ENCODE results near the gene TBC1D13. TPM values are rescaled to one million over a fixed set of nuclear protein-coding genes. Genes with fewer than 3 reads are reported as not detected.

The TBC1D13 gene
- total and polyA plus RNA-seq, 2 experiments from 2014 or later: 8.3 to 19.4 TPM

DNA sequence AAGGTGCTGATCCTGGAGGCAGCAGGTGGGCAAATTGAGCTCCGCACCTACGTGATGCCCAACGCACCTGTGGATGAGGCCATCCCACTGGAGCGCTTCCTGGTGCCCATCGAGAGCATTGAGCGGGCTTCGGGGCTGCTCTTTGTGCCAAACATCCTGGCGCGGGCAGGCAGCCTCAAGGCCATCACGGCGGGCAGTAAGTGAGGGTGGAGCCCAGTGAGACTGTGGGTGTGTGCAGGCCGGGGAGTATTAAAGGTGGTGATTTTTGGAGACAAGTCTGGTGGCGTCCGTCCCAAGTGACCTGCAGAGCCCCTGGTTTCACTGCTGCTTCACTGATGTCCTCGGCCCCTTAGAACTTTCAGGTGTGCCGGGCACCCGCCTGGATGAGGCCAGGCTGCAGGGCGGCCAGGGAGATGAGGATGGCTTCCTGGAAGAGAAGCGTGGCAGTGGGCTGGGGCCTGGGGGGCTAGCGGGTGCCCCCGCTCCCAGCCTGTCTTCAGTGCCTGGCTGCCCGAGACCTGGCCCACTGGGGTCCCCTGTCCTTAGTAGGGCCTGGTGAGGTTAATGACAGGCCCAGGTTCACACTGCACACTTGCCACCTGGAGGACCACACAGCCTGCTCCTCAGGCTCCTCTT, 35.5 kb downstream of the TBC1D13 start:
- Mint-ChIP-seq H3K9me3 (no peaks in the 10 kb centered on the region), H3K36me3 (ENCODE audit: low read depth) (peaks cover 55% of the 10 kb centered on the region), H3K27me3 (ENCODE audit: insufficient read depth, low read depth, poor library complexity) (peaks cover 31% of the 10 kb centered on the region), H3K4me3 (no peak overlapping the region), H3K27ac (no peak overlapping the region), H3K4me1 (peaks cover 12% of the 10 kb centered on the region; the same call in 2 of the 3 replicates)
- H3K27me3 ChIP-seq (ENCODE audit: insufficient read depth): no peaks in the 10 kb centered on the region; the same call in 1 of the 2 replicates
- no peak overlapping the region for H3K4me3 ChIP-seq
- H3K79me2 ChIP-seq (replicated peaks; ENCODE audit: insufficient read depth): no peaks in the 10 kb centered on the region; the same call in 1 of the 2 replicates
- no peak for TF ChIP-seq POLR2AphosphoS5 (IDR thresholded peaks at IDR 0.05; ENCODE audit: low read depth)
- TF ChIP-seq ZNF114 (CRISPR knock-in tag; IDR thresholded peaks at IDR 0.05): no peak
- TF ChIP-seq, protein P1, sequence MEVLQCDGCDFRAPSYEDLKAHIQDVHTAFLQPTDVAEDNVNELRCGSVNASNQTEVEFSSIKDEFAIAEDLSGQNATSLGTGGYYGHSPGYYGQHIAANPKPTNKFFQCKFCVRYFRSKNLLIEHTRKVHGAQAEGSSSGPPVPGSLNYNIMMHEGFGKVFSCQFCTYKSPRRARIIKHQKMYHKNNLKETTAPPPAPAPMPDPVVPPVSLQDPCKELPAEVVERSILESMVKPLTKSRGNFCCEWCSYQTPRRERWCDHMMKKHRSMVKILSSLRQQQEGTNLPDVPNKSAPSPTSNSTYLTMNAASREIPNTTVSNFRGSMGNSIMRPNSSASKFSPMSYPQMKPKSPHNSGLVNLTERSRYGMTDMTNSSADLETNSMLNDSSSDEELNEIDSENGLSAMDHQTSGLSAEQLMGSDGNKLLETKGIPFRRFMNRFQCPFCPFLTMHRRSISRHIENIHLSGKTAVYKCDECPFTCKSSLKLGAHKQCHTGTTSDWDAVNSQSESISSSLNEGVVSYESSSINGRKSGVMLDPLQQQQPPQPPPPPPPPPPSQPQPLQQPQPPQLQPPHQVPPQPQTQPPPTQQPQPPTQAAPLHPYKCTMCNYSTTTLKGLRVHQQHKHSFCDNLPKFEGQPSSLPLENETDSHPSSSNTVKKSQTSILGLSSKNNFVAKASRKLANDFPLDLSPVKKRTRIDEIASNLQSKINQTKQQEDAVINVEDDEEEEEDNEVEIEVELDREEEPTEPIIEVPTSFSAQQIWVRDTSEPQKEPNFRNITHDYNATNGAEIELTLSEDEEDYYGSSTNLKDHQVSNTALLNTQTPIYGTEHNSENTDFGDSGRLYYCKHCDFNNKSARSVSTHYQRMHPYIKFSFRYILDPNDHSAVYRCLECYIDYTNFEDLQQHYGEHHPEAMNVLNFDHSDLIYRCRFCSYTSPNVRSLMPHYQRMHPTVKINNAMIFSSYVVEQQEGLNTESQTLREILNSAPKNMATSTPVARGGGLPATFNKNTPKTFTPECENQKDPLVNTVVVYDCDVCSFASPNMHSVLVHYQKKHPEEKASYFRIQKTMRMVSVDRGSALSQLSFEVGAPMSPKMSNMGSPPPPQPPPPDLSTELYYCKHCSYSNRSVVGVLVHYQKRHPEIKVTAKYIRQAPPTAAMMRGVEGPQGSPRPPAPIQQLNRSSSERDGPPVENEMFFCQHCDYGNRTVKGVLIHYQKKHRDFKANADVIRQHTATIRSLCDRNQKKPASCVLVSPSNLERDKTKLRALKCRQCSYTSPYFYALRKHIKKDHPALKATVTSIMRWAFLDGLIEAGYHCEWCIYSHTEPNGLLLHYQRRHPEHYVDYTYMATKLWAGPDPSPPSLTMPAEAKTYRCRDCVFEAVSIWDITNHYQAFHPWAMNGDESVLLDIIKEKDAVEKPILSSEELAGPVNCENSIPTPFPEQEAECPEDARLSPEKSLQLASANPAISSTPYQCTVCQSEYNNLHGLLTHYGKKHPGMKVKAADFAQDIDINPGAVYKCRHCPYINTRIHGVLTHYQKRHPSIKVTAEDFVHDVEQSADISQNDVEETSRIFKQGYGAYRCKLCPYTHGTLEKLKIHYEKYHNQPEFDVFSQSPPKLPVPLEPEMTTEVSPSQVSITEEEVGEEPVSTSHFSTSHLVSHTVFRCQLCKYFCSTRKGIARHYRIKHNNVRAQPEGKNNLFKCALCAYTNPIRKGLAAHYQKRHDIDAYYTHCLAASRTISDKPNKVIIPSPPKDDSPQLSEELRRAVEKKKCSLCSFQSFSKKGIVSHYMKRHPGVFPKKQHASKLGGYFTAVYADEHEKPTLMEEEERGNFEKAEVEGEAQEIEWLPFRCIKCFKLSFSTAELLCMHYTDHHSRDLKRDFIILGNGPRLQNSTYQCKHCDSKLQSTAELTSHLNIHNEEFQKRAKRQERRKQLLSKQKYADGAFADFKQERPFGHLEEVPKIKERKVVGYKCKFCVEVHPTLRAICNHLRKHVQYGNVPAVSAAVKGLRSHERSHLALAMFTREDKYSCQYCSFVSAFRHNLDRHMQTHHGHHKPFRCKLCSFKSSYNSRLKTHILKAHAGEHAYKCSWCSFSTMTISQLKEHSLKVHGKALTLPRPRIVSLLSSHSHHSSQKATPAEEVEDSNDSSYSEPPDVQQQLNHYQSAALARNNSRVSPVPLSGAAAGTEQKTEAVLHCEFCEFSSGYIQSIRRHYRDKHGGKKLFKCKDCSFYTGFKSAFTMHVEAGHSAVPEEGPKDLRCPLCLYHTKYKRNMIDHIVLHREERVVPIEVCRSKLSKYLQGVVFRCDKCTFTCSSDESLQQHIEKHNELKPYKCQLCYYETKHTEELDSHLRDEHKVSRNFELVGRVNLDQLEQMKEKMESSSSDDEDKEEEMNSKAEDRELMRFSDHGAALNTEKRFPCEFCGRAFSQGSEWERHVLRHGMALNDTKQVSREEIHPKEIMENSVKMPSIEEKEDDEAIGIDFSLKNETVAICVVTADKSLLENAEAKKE (CRISPR knock-in tag; IDR thresholded peaks at IDR 0.05): no peak
- TF ChIP-seq EZH2 (IDR thresholded peaks at IDR 0.05; ENCODE audit: low read depth, unreplicated experiment): no peak
- TF ChIP-seq, protein P2, sequence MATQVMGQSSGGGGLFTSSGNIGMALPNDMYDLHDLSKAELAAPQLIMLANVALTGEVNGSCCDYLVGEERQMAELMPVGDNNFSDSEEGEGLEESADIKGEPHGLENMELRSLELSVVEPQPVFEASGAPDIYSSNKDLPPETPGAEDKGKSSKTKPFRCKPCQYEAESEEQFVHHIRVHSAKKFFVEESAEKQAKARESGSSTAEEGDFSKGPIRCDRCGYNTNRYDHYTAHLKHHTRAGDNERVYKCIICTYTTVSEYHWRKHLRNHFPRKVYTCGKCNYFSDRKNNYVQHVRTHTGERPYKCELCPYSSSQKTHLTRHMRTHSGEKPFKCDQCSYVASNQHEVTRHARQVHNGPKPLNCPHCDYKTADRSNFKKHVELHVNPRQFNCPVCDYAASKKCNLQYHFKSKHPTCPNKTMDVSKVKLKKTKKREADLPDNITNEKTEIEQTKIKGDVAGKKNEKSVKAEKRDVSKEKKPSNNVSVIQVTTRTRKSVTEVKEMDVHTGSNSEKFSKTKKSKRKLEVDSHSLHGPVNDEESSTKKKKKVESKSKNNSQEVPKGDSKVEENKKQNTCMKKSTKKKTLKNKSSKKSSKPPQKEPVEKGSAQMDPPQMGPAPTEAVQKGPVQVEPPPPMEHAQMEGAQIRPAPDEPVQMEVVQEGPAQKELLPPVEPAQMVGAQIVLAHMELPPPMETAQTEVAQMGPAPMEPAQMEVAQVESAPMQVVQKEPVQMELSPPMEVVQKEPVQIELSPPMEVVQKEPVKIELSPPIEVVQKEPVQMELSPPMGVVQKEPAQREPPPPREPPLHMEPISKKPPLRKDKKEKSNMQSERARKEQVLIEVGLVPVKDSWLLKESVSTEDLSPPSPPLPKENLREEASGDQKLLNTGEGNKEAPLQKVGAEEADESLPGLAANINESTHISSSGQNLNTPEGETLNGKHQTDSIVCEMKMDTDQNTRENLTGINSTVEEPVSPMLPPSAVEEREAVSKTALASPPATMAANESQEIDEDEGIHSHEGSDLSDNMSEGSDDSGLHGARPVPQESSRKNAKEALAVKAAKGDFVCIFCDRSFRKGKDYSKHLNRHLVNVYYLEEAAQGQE (IDR thresholded peaks at IDR 0.05; ENCODE audit: unreplicated experiment): no peak
- no peaks in the 10 kb centered on the region for H3K9me2 ChIP-seq (ENCODE audit: insufficient read depth)
- no peak for ATAC-seq
- no peak overlapping the region for H3K4me2 ChIP-seq
- peaks cover 14% of the 10 kb centered on the region for H3K36me3 ChIP-seq (ENCODE audit: insufficient read depth)
- peaks cover 19% of the 10 kb centered on the region for H4K20me1 ChIP-seq (replicated peaks; ENCODE audit: insufficient read depth)
- no peak for DNase-seq (ENCODE audit: low spot score)
- H3K27ac ChIP-seq (ENCODE audit: low read depth): no peak overlapping the region
- H2AFZ ChIP-seq: no peak overlapping the region
- peaks cover 5% of the 10 kb centered on the region for H3F3A ChIP-seq (replicated peaks; ENCODE audit: low read depth)
- no peaks in the 10 kb centered on the region; the same call in 1 of the 2 replicates for H3K4me1 ChIP-seq (ENCODE audit: insufficient read depth)
